ENCODE measurements around the gene S100A13. TPM values are rescaled to one million over a fixed set of nuclear protein-coding genes. Genes with fewer than 3 reads are reported as not detected.

S100A13 gene
- total RNA-seq, 1 experiment from 2014 or later: 238 TPM

- Histone ChIP-seq H3K9me3 (no peaks in the 10 kb centered on the region), H3K27me3 (replicated peaks; ENCODE audit: control insufficient read depth, insufficient read depth, low read length) (no peaks in the 10 kb centered on the region), H3K4me3 (ENCODE audit: low read depth, low read length) (no peak overlapping the region), H3K4me1 (peaks cover 41% of the 10 kb centered on the region), H3K36me3 (ENCODE audit: control insufficient read depth, insufficient read depth, low read length) (peaks cover under 1% of the 10 kb centered on the region; the same call in 1 of the 2 replicates)
- no peaks in the 10 kb centered on the region for H3K9me3 Mint-ChIP-seq (ENCODE audit: unreplicated experiment)
- no peak for TF ChIP-seq CTCF (IDR thresholded peaks at IDR 0.05; ENCODE audit: insufficient read depth in 1 of 2, low read depth in 1 of 2, low read length in 1 of 2, severe bottlenecking in 1 of 2, unreplicated experiment in 1 of 2)
- H3K4me1 Mint-ChIP-seq (ENCODE audit: low read depth, unreplicated experiment): peaks cover 31% of the 10 kb centered on the region
- H3K27ac Mint-ChIP-seq (ENCODE audit: unreplicated experiment): no peak overlapping the region
- no peaks in the 10 kb centered on the region for H3K27me3 Mint-ChIP-seq (ENCODE audit: insufficient read depth, unreplicated experiment)
- BruUV-seq (replicated peaks): no TSS peak
- POLR2A ChIA-PET: interaction anchor here (0.7 kb wide), 1 partner anchor 18 kb away, joined by 3 read pairs; the partner anchor contains the start of gene CHTOP
- no peak for DNase-seq
- H3K4me3 Mint-ChIP-seq (ENCODE audit: unreplicated experiment): no peak overlapping the region
- CTCF ChIA-PET: no interaction called here
- intact Hi-C loops (cut with micrococcal nuclease; ENCODE audit: unreplicated experiment): no loop called here
- peaks cover 33% of the 10 kb centered on the region for H3K36me3 Mint-ChIP-seq (ENCODE audit: insufficient read depth, unreplicated experiment)
Observed at GRCh38 chr1:153651771-153652170, 24.5 kb upstream of the S100A13 start.

GRCh38 chr1:153649863-153650235, 22.5 kb upstream of the S100A13 start:
- H3K4me1 ChIP-seq: peaks cover 32% of the 10 kb centered on the region
- Mint-ChIP-seq H3K27ac (ENCODE audit: unreplicated experiment) (peak overlapping the region; percentile 48), H3K36me3 (ENCODE audit: insufficient read depth, unreplicated experiment) (peaks cover 52% of the 10 kb centered on the region), H3K27me3 (ENCODE audit: insufficient read depth, unreplicated experiment) (no peaks in the 10 kb centered on the region), H3K9me3 (ENCODE audit: unreplicated experiment) (no peaks in the 10 kb centered on the region), H3K4me1 (ENCODE audit: low read depth, unreplicated experiment) (peaks cover 31% of the 10 kb centered on the region), H3K4me3 (ENCODE audit: unreplicated experiment) (peak overlapping the region; percentile 16)
- H3K36me3 ChIP-seq (ENCODE audit: control insufficient read depth, insufficient read depth, low read length): peaks cover 5% of the 10 kb centered on the region
- H3K27me3 ChIP-seq (replicated peaks; ENCODE audit: control insufficient read depth, insufficient read depth, low read length): no peaks in the 10 kb centered on the region
- intact Hi-C loops (cut with micrococcal nuclease; ENCODE audit: unreplicated experiment): no loop called here
- ChIA-PET POLR2A (interaction anchor here (3.8 kb wide), 1 partner anchor 16 kb away, joined by 16 read pairs; the partner anchor contains the start of gene CHTOP), CTCF (interaction anchor here (0.6 to 1.2 kb wide), 3 partner anchors 23 to 72 kb away, joined by 3 to 4 read pairs (median 4); partner anchors contain the start of gene S100A13)
- no peak for TF ChIP-seq CTCF (IDR thresholded peaks at IDR 0.05; ENCODE audit: insufficient read depth in 1 of 2, low read depth in 1 of 2, low read length in 1 of 2, severe bottlenecking in 1 of 2, unreplicated experiment in 1 of 2)
- no peaks in the 10 kb centered on the region for H3K9me3 ChIP-seq
- H3K4me3 ChIP-seq (ENCODE audit: low read depth, low read length): no peak overlapping the region
- DNase-seq: peak in 1 of 2 experiments; percentile 25
- no TSS peak for BruUV-seq (replicated peaks)

GRCh38 chr1:153649137-153649862, 22.0 kb upstream of the S100A13 start:
- Mint-ChIP-seq H3K4me3 (ENCODE audit: unreplicated experiment) (peak overlapping the region; percentile 16), H3K9me3 (ENCODE audit: unreplicated experiment) (no peaks in the 10 kb centered on the region), H3K36me3 (ENCODE audit: insufficient read depth, unreplicated experiment) (peaks cover 57% of the 10 kb centered on the region), H3K4me1 (ENCODE audit: low read depth, unreplicated experiment) (peaks cover 30% of the 10 kb centered on the region), H3K27ac (ENCODE audit: unreplicated experiment) (peak overlapping the region; percentile 48), H3K27me3 (ENCODE audit: insufficient read depth, unreplicated experiment) (no peaks in the 10 kb centered on the region)
- DNase-seq: peak in 1 of 2 experiments; percentile 33
- Histone ChIP-seq H3K9me3 (no peaks in the 10 kb centered on the region), H3K4me1 (peaks cover 27% of the 10 kb centered on the region), H3K4me3 (ENCODE audit: low read depth, low read length) (no peak overlapping the region), H3K36me3 (ENCODE audit: control insufficient read depth, insufficient read depth, low read length) (peaks cover 5% of the 10 kb centered on the region), H3K27me3 (replicated peaks; ENCODE audit: control insufficient read depth, insufficient read depth, low read length) (no peaks in the 10 kb centered on the region)
- BruUV-seq (replicated peaks): no TSS peak
- CTCF ChIA-PET: interaction anchor here (0.6 to 1.2 kb wide), 3 partner anchors 22 to 71 kb away, joined by 3 to 4 read pairs (median 4); partner anchors contain the start of gene S100A13
- POLR2A ChIA-PET: interaction anchor here (3.8 kb wide), 1 partner anchor 15 kb away, joined by 16 read pairs; the partner anchor contains the start of gene CHTOP
- intact Hi-C loops (cut with micrococcal nuclease; ENCODE audit: unreplicated experiment): no loop called here
- no peak for TF ChIP-seq CTCF (IDR thresholded peaks at IDR 0.05; ENCODE audit: insufficient read depth in 1 of 2, low read depth in 1 of 2, low read length in 1 of 2, severe bottlenecking in 1 of 2, unreplicated experiment in 1 of 2)

Data from Caco-2 (cell line).